ENCODE data around the gene SMIM7. TPM values are rescaled to one million over a fixed set of nuclear protein-coding genes. Genes with fewer than 3 reads are reported as not detected.

The SMIM7 gene
- total RNA-seq, 1 experiment from 2014 or later = 69.3 TPM

GRCh38 chr19:16698914-16699313, 39.0 kb upstream of the SMIM7 start:
- TF ChIP-seq, protein P1, sequence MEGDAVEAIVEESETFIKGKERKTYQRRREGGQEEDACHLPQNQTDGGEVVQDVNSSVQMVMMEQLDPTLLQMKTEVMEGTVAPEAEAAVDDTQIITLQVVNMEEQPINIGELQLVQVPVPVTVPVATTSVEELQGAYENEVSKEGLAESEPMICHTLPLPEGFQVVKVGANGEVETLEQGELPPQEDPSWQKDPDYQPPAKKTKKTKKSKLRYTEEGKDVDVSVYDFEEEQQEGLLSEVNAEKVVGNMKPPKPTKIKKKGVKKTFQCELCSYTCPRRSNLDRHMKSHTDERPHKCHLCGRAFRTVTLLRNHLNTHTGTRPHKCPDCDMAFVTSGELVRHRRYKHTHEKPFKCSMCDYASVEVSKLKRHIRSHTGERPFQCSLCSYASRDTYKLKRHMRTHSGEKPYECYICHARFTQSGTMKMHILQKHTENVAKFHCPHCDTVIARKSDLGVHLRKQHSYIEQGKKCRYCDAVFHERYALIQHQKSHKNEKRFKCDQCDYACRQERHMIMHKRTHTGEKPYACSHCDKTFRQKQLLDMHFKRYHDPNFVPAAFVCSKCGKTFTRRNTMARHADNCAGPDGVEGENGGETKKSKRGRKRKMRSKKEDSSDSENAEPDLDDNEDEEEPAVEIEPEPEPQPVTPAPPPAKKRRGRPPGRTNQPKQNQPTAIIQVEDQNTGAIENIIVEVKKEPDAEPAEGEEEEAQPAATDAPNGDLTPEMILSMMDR (IDR thresholded peaks at IDR 0.05; ENCODE audit: unreplicated experiment) = no peak
- H3K27ac Mint-ChIP-seq (ENCODE audit: low read depth, unreplicated experiment) = no peak overlapping the region
- POLR2A ChIA-PET = no interaction called here
- peak; percentile 5 for DNase-seq (ENCODE audit: unreplicated experiment)
- intact Hi-C loops (cut with micrococcal nuclease) = no loop called here
- peaks cover 10% of the 10 kb centered on the region for H3K4me1 Mint-ChIP-seq (ENCODE audit: insufficient read depth, unreplicated experiment)
- BruUV-seq (replicated peaks) = no TSS peak
- H3K27me3 Mint-ChIP-seq (ENCODE audit: insufficient read depth, unreplicated experiment) = no peaks in the 10 kb centered on the region
- H3K4me3 Mint-ChIP-seq (ENCODE audit: unreplicated experiment) = no peak overlapping the region
- H3K36me3 Mint-ChIP-seq (ENCODE audit: insufficient read depth, unreplicated experiment) = no peaks in the 10 kb centered on the region
- no peaks in the 10 kb centered on the region for H3K9me3 Mint-ChIP-seq (ENCODE audit: unreplicated experiment)
- CTCF ChIA-PET = no interaction called here

GRCh38 chr19:16688084-16688483, 28.1 kb upstream of the SMIM7 start:
- ChIA-PET CTCF (no interaction called here), POLR2A (no interaction called here)
- TF ChIP-seq, protein P1 (IDR thresholded peaks at IDR 0.05; ENCODE audit: unreplicated experiment) = no peak
- Mint-ChIP-seq H3K9me3 (ENCODE audit: unreplicated experiment) (no peaks in the 10 kb centered on the region), H3K36me3 (ENCODE audit: insufficient read depth, unreplicated experiment) (no peaks in the 10 kb centered on the region), H3K27ac (ENCODE audit: low read depth, unreplicated experiment) (no peak overlapping the region), H3K4me3 (ENCODE audit: unreplicated experiment) (no peak overlapping the region), H3K27me3 (ENCODE audit: insufficient read depth, unreplicated experiment) (no peaks in the 10 kb centered on the region), H3K4me1 (ENCODE audit: insufficient read depth, unreplicated experiment) (peaks cover 17% of the 10 kb centered on the region)
- DNase-seq (ENCODE audit: unreplicated experiment) = no peak
- no TSS peak for BruUV-seq (replicated peaks)
- intact Hi-C loops (cut with micrococcal nuclease) = no loop called here

- Mint-ChIP-seq H3K4me3 (ENCODE audit: unreplicated experiment) (no peak overlapping the region), H3K9me3 (ENCODE audit: unreplicated experiment) (no peaks in the 10 kb centered on the region), H3K36me3 (ENCODE audit: insufficient read depth, unreplicated experiment) (no peaks in the 10 kb centered on the region), H3K4me1 (ENCODE audit: insufficient read depth, unreplicated experiment) (peaks cover 17% of the 10 kb centered on the region), H3K27ac (ENCODE audit: low read depth, unreplicated experiment) (no peak overlapping the region), H3K27me3 (ENCODE audit: insufficient read depth, unreplicated experiment) (no peaks in the 10 kb centered on the region)
- CTCF ChIA-PET = interaction anchor here (0.6 kb wide), 1 partner anchor 43 kb away, joined by 3 read pairs; no protein-coding TSS in a partner anchor
- intact Hi-C loops (cut with micrococcal nuclease) = no loop called here
- BruUV-seq (replicated peaks) = no TSS peak
- POLR2A ChIA-PET = interaction anchor here (0.6 to 1.0 kb wide), 6 partner anchors 15 to 1651 kb away, joined by 3 read pairs; partner anchors contain the start of gene TMEM38A
- TF ChIP-seq, protein P1 (IDR thresholded peaks at IDR 0.05; ENCODE audit: unreplicated experiment) = no peak
- no peak for DNase-seq (ENCODE audit: unreplicated experiment)
Observed at GRCh38 chr19:16684216-16684615, 24.3 kb upstream of the SMIM7 start.

- TF ChIP-seq, protein P1 (IDR thresholded peaks at IDR 0.05; ENCODE audit: unreplicated experiment) = no peak
- Mint-ChIP-seq H3K4me3 (ENCODE audit: unreplicated experiment) (no peak overlapping the region), H3K36me3 (ENCODE audit: insufficient read depth, unreplicated experiment) (peaks cover under 1% of the 10 kb centered on the region), H3K27me3 (ENCODE audit: insufficient read depth, unreplicated experiment) (no peaks in the 10 kb centered on the region), H3K9me3 (ENCODE audit: unreplicated experiment) (no peaks in the 10 kb centered on the region), H3K4me1 (ENCODE audit: insufficient read depth, unreplicated experiment) (peaks cover 22% of the 10 kb centered on the region), H3K27ac (ENCODE audit: low read depth, unreplicated experiment) (no peak overlapping the region)
- ChIA-PET CTCF (no interaction called here), POLR2A (interaction anchor here (0.6 to 1.2 kb wide), 2 partner anchors 22 to 384 kb away, joined by 3 to 4 read pairs; partner anchors contain the start of gene TMEM38A)
- BruUV-seq (replicated peaks) = no TSS peak
- intact Hi-C loops (cut with micrococcal nuclease) = no loop called here
- DNase-seq (ENCODE audit: unreplicated experiment) = no peak
Observed at GRCh38 chr19:16682539-16682938, 22.6 kb upstream of the SMIM7 start.
